LNCAP (cell line): ENCODE results near the gene MCF2L2.

Experiments
- TF ChIP-seq, protein P1 (sequence below): fragments of 450-650 bp; IDR thresholded peaks from 2 replicates; pipeline ENCODE4 v1.5.1; 2017; ENCODE audit warnings: mild to moderate bottlenecking

MCF2L2 gene, protein sequence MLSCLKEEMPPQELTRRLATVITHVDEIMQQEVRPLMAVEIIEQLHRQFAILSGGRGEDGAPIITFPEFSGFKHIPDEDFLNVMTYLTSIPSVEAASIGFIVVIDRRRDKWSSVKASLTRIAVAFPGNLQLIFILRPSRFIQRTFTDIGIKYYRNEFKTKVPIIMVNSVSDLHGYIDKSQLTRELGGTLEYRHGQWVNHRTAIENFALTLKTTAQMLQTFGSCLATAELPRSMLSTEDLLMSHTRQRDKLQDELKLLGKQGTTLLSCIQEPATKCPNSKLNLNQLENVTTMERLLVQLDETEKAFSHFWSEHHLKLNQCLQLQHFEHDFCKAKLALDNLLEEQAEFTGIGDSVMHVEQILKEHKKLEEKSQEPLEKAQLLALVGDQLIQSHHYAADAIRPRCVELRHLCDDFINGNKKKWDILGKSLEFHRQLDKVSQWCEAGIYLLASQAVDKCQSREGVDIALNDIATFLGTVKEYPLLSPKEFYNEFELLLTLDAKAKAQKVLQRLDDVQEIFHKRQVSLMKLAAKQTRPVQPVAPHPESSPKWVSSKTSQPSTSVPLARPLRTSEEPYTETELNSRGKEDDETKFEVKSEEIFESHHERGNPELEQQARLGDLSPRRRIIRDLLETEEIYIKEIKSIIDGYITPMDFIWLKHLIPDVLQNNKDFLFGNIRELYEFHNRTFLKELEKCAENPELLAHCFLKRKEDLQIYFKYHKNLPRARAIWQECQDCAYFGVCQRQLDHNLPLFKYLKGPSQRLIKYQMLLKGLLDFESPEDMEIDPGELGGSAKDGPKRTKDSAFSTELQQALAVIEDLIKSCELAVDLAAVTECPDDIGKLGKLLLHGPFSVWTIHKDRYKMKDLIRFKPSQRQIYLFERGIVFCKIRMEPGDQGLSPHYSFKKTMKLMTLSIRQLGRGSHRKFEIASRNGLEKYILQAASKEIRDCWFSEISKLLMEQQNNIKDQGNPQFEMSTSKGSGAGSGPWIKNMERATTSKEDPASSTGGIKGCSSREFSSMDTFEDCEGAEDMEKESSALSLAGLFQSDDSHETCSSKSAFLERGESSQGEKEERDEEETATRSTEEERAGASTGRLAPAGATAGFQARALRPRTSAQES

DNA sequence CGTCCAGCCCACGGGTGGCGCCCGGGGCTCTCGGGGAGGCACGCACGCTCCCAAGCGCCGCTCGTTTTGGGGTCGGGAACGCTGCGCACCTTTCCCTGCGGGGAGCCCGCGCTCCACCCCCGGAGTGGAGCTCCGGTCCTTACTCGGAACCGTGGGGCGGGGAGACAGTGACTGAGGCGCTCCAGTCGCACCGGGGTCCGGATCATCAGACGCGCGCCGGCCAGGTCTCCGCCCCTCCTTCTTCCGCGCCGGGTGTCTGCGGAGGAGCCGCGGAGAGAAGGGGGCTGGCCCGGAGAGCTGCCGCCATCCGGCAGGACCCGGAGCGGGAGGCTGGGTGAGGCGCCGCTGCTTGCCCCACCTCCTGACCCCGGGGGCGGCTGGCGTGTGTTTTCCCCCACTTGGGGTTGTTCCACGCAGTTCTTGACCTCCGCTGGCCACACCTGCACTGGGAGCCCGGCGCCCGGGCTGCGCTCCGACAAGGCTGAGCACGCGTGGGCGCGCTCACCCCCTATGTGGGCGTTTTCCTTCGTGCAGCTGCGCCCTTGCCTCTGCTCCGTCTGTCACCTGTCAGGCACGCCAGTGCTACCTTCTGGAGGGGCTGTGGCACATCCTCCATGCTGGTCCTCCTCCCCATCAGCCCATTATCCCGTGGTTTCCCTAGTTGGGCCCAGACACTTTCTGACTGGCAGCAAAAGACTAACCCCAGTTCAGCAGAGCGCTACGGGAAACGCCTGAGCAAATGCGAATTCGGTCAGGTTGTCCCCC is at the start of gene MCF2L2:
Gene MCF2L2, minus strand, starts transcription at position 173 of the 765 bp plus-strand sequence. CDS start 642 bp downstream, outside the sequence.
- TF ChIP-seq, protein P1, sequence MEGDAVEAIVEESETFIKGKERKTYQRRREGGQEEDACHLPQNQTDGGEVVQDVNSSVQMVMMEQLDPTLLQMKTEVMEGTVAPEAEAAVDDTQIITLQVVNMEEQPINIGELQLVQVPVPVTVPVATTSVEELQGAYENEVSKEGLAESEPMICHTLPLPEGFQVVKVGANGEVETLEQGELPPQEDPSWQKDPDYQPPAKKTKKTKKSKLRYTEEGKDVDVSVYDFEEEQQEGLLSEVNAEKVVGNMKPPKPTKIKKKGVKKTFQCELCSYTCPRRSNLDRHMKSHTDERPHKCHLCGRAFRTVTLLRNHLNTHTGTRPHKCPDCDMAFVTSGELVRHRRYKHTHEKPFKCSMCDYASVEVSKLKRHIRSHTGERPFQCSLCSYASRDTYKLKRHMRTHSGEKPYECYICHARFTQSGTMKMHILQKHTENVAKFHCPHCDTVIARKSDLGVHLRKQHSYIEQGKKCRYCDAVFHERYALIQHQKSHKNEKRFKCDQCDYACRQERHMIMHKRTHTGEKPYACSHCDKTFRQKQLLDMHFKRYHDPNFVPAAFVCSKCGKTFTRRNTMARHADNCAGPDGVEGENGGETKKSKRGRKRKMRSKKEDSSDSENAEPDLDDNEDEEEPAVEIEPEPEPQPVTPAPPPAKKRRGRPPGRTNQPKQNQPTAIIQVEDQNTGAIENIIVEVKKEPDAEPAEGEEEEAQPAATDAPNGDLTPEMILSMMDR: no peak

DNA sequence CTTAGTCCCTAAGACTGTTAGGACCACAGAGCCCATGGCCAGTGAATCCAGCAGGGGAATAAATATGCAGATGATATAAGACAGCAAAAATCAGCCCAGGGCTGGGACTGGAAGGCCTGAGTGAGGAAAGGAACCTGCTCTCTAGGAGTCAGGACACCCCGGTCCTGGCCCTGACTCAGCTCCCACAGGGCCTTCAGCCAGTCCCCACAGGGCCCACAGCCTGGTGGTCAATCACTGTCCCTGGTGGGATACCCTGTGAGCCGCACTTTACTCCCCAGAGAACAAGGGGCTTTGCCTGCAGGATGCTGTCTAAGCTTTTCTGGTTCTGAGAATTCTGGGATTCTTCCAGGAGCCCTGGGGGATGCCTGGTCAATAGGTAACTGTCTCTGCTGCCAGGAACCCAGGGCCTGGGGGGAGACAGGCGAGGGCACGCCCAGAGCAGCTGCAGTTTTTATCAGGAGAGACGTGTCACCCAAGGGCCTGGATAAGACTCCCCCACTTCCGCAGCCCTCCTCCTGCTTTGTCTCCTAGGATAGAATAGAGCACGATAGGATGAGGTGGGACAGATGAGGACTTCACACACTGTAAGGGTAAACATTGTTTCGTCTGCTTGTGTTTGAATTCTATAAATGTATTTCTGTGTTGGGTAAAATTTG is 49.5 kb upstream of the MCF2L2 start:
- TF ChIP-seq, protein P1: no peak

DNA sequence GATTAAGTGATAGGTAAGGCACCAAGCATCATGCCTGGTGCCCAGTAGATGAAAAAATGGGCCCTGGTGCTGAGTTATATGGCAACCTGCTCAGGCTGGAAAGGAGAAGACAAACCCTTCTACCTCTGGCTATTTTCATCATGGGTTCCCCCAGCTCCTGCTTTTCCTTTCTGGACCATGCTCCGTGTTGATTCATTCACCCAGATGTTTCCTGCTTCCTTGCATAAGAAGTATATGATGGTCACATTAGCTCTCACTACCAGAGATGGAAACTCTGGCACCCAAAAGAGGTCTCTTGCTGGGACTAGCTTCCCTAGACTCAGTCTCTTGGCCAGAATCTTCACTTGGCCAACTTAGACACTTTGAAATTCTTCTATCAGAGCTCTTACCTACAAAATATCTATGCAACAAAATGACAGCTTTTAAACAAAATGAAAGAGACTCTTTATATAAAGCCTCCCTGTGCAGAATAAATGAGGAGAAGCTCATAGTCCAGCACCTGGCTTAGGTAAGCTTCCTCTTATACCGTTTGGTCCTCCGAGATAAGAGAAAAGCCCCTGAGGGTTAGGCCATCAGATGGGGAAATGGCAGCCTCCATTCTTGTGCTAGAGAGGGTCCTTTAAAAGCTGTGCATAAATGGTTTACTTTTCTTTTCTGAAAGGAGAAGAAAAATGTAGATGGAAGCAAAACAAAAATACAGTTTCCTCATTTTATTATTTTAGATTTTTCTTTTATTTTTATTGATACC is 46.8 kb upstream of the MCF2L2 start:
- TF ChIP-seq, protein P1: no peak

DNA sequence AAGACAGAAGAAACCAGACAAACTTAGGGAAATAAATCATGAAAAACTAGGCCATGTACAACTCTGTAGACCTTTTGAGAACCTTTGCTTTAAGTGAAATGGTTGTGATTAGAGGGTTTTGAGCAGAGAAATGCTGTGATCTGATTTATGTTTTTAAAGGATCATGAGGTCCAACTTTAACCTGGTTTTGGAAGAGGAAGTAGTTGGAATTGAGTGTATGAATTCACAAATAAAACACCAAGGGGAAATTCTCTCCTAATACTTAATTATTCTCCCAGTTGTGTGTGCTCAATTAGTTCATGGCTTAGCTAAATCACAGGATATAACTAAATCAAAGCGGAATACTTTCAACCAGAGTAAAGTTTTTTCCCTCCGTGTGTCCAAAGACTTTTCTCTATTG is 45.5 kb upstream of the MCF2L2 start:
- TF ChIP-seq, protein P1: no peak

DNA sequence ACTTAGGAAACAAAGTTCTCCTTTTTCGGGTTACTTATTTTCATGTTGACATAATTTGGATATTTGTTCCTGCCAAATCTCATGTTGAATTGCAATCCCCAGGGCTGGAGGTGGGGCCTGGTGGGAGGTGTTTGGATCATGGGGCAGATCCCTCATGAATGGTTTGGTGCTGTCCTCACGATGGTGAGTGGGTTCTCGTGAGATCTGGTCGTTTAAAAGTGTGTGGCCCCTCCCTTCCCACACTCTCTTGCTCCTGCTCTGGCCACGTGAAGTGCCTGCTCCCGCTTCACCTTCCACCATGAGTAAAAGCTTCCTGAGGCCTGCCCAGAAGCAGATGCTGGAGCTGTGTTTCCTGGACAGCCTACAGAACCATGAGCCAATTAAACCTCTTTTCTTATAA is 43.7 kb upstream of the MCF2L2 start:
- TF ChIP-seq, protein P1: no peak

DNA sequence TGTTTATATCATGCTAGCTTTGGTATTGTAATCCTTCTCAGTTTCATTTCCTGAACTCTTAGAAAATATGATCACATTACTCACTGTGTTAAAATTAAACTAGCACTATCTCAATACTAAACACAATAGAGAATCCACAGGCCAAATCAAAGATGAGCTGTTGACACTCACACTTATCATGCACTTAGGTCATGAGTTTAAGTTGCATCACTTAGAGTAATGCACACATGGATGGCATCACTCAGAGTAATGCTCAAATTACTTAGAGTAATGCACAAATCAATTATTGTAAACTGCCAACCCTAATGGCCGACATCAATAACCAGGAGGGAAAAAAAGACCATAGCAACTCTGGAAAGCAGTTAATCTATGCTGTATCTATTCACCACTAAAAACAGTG is 40.0 kb upstream of the MCF2L2 start:
- TF ChIP-seq, protein P1: no peak
